Measurements from ENCODE around the gene TRDN. TPM values are rescaled to one million over a fixed set of nuclear protein-coding genes. Genes with fewer than 3 reads are reported as not detected.

The TRDN gene, protein sequence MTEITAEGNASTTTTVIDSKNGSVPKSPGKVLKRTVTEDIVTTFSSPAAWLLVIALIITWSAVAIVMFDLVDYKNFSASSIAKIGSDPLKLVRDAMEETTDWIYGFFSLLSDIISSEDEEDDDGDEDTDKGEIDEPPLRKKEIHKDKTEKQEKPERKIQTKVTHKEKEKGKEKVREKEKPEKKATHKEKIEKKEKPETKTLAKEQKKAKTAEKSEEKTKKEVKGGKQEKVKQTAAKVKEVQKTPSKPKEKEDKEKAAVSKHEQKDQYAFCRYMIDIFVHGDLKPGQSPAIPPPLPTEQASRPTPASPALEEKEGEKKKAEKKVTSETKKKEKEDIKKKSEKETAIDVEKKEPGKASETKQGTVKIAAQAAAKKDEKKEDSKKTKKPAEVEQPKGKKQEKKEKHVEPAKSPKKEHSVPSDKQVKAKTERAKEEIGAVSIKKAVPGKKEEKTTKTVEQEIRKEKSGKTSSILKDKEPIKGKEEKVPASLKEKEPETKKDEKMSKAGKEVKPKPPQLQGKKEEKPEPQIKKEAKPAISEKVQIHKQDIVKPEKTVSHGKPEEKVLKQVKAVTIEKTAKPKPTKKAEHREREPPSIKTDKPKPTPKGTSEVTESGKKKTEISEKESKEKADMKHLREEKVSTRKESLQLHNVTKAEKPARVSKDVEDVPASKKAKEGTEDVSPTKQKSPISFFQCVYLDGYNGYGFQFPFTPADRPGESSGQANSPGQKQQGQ
- total RNA-seq: not detected

- H3K9me3 ChIP-seq: no peaks in the 10 kb centered on the region
- H3K4me1 ChIP-seq: no peaks in the 10 kb centered on the region
- H3K36me3 ChIP-seq (replicated peaks in 1 of 2; ENCODE audit: insufficient read depth in 1 of 2, low read depth in 2 of 2): no peaks in the 10 kb centered on the region
- no peak within 1 kb of the TSS for H3K4me3 ChIP-seq
- no peak within 1 kb of the TSS for H3K27ac ChIP-seq
- DNase-seq: no peak
- TF ChIP-seq POLR2A (IDR thresholded peaks at IDR 0.05) (no peak), CTCF (IDR thresholded peaks at IDR 0.05) (no peak)
- no peaks in the 10 kb centered on the region for H3K27me3 ChIP-seq
- no peak for ATAC-seq
- intact Hi-C loops (cut with DNase I): no loop called here
- 42 to 45% methylated on average over 3 of the region's 3 CpGs for WGBS, 2 donors
Observed at GRCh38 chr6:123636782-123637181, at the start of gene TRDN. Gene TRDN (minus strand): TSS chr6:123636950. CDS start chr6:123636775, 175 bp downstream.

- no peaks in the 10 kb centered on the region for H3K9me3 ChIP-seq
- no peaks in the 10 kb centered on the region for H3K4me1 ChIP-seq
- intact Hi-C loops (cut with DNase I): no loop called here
- 67 to 74% methylated on average over 1 of the region's 1 CpG for WGBS, 2 donors
- ATAC-seq (no peak), DNase-seq (no peak)
- no peaks in the 10 kb centered on the region for H3K36me3 ChIP-seq (replicated peaks in 1 of 2; ENCODE audit: insufficient read depth in 1 of 2, low read depth in 2 of 2)
- no peak overlapping the region for H3K4me3 ChIP-seq
- no peaks in the 10 kb centered on the region for H3K27me3 ChIP-seq
- TF ChIP-seq POLR2A (IDR thresholded peaks at IDR 0.05): no peak
- no peak for TF ChIP-seq CTCF (IDR thresholded peaks at IDR 0.05)
- H3K27ac ChIP-seq: no peak overlapping the region
Observed at GRCh38 chr6:123681957-123682462, 45.3 kb upstream of the TRDN start.

DNA sequence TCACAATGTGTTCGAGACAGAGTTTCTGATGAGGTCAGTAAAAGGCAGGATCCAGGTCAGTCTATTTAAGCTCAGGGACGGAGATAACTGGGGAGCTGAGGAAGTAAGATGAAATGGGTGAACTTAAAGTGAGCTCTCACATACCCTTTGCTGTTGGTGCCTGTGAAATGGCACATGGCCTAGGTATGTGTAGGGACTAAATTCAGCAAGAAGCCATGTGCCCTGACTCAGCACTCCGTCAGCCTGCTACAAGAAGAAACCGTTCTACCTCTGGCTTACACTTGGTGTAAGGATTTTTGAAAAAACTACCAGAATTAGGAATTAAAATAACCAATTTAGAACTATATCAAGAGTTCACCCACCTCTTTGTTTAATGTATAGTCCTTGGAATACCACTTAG, 41.1 kb upstream of the TRDN start:
- H3K27ac ChIP-seq: no peak overlapping the region
- no peaks in the 10 kb centered on the region for H3K4me1 ChIP-seq
- no peaks in the 10 kb centered on the region for H3K27me3 ChIP-seq
- intact Hi-C loops (cut with DNase I): no loop called here
- no peak for DNase-seq
- 54 to 61% methylated on average over 4 of the region's 4 CpGs for WGBS, 2 donors
- no peak overlapping the region for H3K4me3 ChIP-seq
- H3K36me3 ChIP-seq (replicated peaks in 1 of 2; ENCODE audit: insufficient read depth in 1 of 2, low read depth in 2 of 2): no peaks in the 10 kb centered on the region
- no peaks in the 10 kb centered on the region for H3K9me3 ChIP-seq
- ATAC-seq: no peak
- TF ChIP-seq POLR2A (IDR thresholded peaks at IDR 0.05): no peak
- TF ChIP-seq CTCF (IDR thresholded peaks at IDR 0.05): no peak

DNA sequence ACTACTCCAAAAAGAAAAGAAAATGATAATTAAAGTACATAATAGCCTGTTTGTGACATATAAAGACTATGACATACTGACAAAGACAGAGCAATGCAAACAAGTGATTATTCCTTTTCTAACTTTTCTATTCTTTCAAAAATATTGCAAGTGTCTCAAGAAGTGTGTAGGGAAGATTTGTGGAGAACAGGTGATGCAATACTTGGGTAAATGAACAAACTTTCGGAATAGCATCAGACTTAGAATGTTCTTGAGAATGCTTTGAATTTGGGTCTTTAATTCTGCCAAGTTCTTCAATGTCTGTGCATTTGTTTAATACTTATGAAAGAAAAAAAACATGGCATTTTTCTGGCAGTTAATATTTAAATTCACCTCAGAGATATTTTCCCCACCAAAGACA, 40.0 kb upstream of the TRDN start:
- Histone ChIP-seq H3K9me3 (no peaks in the 10 kb centered on the region), H3K36me3 (replicated peaks in 1 of 2; ENCODE audit: insufficient read depth in 1 of 2, low read depth in 2 of 2) (no peaks in the 10 kb centered on the region), H3K27me3 (no peaks in the 10 kb centered on the region), H3K4me1 (no peaks in the 10 kb centered on the region), H3K27ac (no peak overlapping the region), H3K4me3 (no peak overlapping the region)
- ATAC-seq: no peak
- no peak for DNase-seq
- TF ChIP-seq CTCF (IDR thresholded peaks at IDR 0.05) (no peak), POLR2A (IDR thresholded peaks at IDR 0.05) (no peak)
- intact Hi-C loops (cut with DNase I): no loop called here
- WGBS, 2 donors: 59 to 61% methylated on average over 1 of the region's 1 CpG

Data from body of pancreas (tissue), 4 donors.